Activated T-helper 1 cell treated with anti-CD3 and anti-CD28 coated beads, Interleukin-12 subunit alpha, Interleukin-12 subunit beta, Interleukin-2, Interleukin-4 antibody, amounts not matched to agents 30 ng/mL and 10 ng/mL and 1 ng/mL, durations not matched to agents 14 hours and 24 hours and 36 hours (primary cell): ENCODE data around the gene RNPS1. TPM values are rescaled to one million over a fixed set of nuclear protein-coding genes. Genes with fewer than 3 reads are reported as not detected.
"Not testable (repeated sequence)": the region's sequence is repeated elsewhere in the genome, so short reads cannot be mapped to it uniquely, and the experiment has no call there.

ENCODE experiments used
- DNase-seq: peaks from one replicate; pipeline ENCODE4 v3.0.0; 2021; ENCODE audit warnings: low spot score
- H3K27ac Mint-ChIP-seq: one replicate; pipeline ENCODE4 v1.8.0; 2021; ENCODE audit warnings: mild to moderate bottlenecking, mixed read lengths
- H3K27me3 Mint-ChIP-seq: one replicate; pipeline ENCODE4 v1.8.0; 2022; ENCODE audit warnings: mild to moderate bottlenecking, moderate library complexity, mixed read lengths; ENCODE audit not compliant: insufficient read depth
- H3K36me3 Mint-ChIP-seq: one replicate; pipeline ENCODE4 v1.8.0; 2021; ENCODE audit warnings: low read depth, mixed read lengths
- H3K4me1 Mint-ChIP-seq: one replicate; pipeline ENCODE4 v1.8.0; 2021; ENCODE audit warnings: low read depth, mixed read lengths
- H3K4me3 Mint-ChIP-seq: one replicate; pipeline ENCODE4 v1.8.0; 2021; ENCODE audit warnings: mild to moderate bottlenecking, moderate library complexity, mixed read lengths
- H3K9me3 Mint-ChIP-seq: one replicate; pipeline ENCODE4 v1.8.0; 2021; ENCODE audit warnings: mixed read lengths
- intact Hi-C: fragments of 100-400 bp; cut with micrococcal nuclease; formaldehyde crosslinking; loops from one replicate; pipeline ENCODE4 v1.15.1; 2024
- total RNA-seq: library from RNA; stranded (reverse); gene quantifications from 2 replicates; pipeline ENCODE4 v1.2.3, GENCODE V29; 2022

The RNPS1 gene
- total RNA-seq, 1 donor from 2014 or later: 398 TPM

DNA sequence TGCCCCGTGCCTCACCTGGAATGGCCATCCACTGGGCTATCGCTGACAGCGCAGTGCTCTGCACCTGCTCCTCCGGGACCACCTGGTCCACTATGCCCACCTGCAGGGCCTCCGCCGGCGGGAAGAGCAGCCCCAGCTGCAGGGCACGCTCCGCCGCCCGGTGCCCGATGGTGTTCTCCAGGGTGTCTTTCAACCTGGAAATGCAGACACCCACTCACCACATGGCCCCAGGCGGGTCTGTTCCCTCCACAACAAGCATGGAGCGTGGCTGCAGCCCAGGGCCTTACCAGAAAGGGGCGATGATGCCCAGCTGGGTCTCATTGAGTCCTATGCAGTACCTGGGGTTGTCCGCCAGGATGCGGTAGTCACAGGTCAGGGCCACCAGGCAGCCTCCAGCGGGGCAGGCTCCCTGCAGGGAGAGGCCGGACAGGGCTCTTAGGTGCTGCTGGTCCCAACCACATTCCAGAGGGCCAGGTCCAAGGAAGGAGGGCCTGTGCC is 24.8 kb downstream of the RNPS1 start:
- H3K27ac Mint-ChIP-seq: no peak overlapping the region
- no peaks in the 10 kb centered on the region for H3K4me1 Mint-ChIP-seq
- no peaks in the 10 kb centered on the region for H3K9me3 Mint-ChIP-seq
- DNase-seq: no peak
- no peaks in the 10 kb centered on the region for H3K27me3 Mint-ChIP-seq
- H3K4me3 Mint-ChIP-seq: no peak overlapping the region
- H3K36me3 Mint-ChIP-seq: peaks cover 8% of the 10 kb centered on the region
- intact Hi-C loops: no loop called here

DNA sequence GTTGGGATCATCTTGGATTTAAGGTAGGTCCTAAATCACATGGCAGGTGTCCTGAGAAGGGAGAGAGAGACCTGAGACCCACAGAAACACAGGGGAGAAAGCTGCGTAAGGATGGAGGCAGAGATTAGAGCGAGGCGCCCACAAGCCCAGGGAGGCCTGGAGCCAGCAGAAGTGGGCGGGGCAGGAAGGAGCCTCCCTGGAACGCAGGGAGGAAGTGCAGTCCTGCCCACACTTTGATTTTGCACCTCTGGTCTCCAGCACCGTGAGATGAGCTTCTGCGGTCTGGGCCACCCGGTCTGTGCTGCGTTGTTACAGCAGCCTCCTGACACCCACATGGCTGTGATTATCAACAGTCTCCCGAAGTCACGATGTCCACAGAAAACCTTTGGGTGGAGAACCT is 25.3 kb downstream of the RNPS1 start:
- Mint-ChIP-seq H3K27me3 (no peaks in the 10 kb centered on the region), H3K4me1 (no peaks in the 10 kb centered on the region)
- DNase-seq: no peak

DNA sequence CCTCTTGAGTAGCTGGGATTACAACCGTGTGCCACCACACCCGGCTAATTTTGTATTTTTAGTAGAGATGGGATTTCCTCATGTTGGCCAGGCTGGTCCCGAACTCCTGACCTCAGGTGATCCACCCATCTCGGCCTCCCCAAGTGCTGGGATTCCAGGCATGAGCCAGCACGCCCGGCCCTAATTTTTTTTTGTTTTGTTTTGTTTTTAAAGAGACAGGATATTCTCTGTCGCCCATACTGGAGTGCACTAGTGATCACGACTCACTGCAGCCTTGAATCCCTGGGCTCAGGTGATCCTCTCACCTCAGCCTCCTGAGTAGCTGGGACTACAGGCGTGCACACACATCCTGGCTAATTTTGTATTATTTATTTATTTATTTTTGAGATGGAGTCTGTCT is 27.6 kb downstream of the RNPS1 start:
- H3K4me1 Mint-ChIP-seq, H3K36me3 Mint-ChIP-seq, H3K27ac Mint-ChIP-seq, intact Hi-C loops, H3K9me3 Mint-ChIP-seq, DNase-seq, H3K4me3 Mint-ChIP-seq, H3K27me3 Mint-ChIP-seq: not testable (repeated sequence)

More for the DNA sequence above, 25.3 kb downstream of the RNPS1 start:
- Mint-ChIP-seq H3K27ac (no peak overlapping the region), H3K36me3 (peaks cover 8% of the 10 kb centered on the region), H3K9me3 (no peaks in the 10 kb centered on the region), H3K4me3 (no peak overlapping the region)
- intact Hi-C loops: no loop called here

DNA sequence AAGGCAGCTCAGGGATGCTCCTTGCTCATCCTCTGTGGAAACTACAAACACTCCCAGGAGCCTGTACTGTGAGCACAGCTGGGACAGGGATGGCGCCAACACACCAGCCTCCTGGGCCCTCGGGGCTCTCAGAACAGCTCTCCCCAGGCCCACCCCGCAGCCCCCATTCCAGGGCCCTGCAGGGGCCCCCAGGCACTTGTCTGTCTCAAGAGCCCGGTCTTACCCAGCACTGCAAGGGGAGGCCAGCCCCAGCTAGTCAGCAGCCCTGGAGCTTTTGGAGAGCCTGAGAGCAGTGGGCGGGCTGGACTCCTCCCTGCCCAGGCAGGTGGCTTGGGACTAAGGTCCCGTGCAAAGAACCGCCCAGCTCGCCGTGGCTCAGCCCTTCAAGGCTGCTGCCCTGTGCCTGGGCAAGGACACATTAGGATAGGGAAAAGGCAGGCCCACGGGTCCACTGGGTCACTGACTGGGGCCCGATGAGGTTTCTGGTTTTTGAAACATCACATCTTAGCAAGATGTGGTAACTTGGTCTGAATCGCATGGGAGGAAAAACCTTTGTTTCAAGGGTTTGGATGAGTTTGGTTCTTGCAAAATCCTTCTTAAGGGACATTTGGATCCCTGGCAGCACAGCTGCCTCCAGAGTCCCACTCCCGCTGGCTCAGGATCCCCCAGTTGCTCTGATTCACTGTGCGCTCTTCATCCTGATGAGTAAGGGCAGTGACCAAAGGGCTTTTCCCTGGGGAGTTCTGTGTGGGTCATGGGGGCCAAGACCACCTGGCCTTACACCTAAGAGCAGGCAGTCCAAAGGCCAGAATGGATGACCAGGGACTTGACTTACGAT is 28.9 kb downstream of the RNPS1 start:
- peaks cover 2% of the 10 kb centered on the region for H3K27me3 Mint-ChIP-seq
- peaks cover 7% of the 10 kb centered on the region for H3K36me3 Mint-ChIP-seq
- no peaks in the 10 kb centered on the region for H3K4me1 Mint-ChIP-seq
- H3K9me3 Mint-ChIP-seq: no peaks in the 10 kb centered on the region
- no peak for DNase-seq
- no peak overlapping the region for H3K27ac Mint-ChIP-seq
- intact Hi-C loops: no loop called here
- no peak overlapping the region for H3K4me3 Mint-ChIP-seq

DNA sequence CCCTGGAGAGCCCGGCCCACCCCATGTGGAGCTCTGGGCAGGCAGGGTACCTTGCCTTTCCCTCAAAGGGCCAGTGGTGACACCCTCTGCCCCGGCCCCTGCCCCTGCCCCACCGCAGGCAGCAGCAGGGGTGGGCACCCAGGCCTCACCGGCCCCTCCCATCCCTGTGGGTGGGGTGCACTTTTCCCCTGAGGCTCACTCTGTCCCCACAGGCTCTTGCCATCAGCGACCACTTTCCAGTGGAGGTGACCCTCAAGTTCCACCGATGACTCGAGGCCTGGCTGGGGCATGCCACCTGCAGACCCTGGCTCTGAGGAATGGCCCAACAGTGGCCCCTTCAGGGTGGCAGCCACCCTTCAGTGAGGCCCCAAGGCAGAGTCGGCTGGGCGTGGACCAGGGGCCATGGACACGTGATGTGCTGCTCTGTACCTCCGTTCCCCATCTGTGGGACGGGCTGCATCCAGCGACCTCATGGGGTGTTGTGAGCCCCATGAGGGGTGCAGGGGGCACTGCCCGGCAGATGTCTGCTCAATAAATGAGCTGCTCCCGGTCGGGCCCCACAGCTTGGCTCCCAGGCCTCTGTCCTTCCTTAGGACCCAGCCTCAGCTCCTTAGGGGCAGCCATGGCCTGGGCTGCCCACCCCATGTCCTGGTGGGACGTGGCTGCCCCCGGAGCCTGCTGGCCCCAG is 29.6 kb downstream of the RNPS1 start:
- Mint-ChIP-seq H3K27ac (no peak overlapping the region), H3K9me3 (no peaks in the 10 kb centered on the region), H3K4me3 (no peak overlapping the region), H3K36me3 (peaks cover 7% of the 10 kb centered on the region), H3K27me3 (peaks cover 2% of the 10 kb centered on the region), H3K4me1 (no peaks in the 10 kb centered on the region)
- intact Hi-C loops: no loop called here
- DNase-seq: no peak

DNA sequence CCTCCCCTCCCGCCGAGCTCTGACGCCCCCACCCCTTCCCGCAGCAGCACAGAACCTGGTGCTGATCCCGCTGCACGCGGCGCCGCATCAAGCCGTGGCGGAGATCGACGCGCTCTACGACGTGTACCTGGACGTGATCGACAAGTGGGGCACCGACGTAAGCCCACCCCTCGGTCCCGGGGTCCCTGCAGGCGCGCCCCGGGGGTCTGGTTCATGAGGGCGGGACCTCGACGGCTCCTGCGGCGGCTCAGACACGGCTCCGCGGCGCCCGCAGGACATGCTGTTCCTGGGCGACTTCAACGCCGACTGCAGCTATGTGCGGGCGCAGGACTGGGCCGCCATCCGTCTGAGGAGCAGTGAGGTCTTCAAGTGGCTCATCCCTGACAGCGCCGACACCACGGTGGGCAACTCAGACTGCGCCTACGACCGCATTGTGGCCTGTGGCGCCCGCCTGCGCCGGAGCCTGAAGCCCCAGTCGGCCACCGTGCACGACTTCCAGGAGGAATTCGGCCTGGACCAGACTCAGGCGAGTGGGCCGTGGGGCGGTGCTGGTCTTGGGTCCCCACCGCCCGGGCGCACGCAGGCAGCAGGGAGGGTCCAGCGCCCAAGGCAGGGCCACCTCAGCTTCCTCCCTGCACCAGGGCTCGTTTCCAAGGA is 30.3 kb downstream of the RNPS1 start:
- DNase-seq: no peak
- Mint-ChIP-seq H3K9me3 (no peaks in the 10 kb centered on the region), H3K27me3 (peaks cover 2% of the 10 kb centered on the region), H3K4me1 (no peaks in the 10 kb centered on the region), H3K4me3 (no peak overlapping the region), H3K36me3 (peaks cover 7% of the 10 kb centered on the region), H3K27ac (no peak overlapping the region)
- intact Hi-C loops: no loop called here

DNA sequence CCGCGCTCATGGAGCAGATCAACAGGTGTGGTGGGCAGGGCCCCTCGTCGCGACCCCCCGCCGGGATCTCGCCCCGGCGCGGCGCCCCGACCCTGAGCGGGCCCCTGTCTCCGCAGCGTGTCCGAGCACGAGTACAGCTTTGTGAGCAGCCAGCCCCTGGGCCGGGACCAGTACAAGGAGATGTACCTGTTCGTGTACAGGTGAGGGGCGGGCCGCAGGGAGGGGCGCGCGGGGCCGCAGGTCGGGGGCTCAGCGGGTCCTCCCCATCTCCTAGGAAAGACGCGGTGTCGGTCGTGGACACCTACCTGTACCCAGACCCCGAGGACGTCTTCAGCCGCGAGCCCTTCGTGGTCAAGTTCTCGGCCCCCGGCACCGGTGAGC is 30.8 kb downstream of the RNPS1 start:
- H3K9me3 Mint-ChIP-seq: no peaks in the 10 kb centered on the region
- H3K4me1 Mint-ChIP-seq: no peaks in the 10 kb centered on the region
- no peak overlapping the region for H3K27ac Mint-ChIP-seq
- peaks cover 5% of the 10 kb centered on the region for H3K36me3 Mint-ChIP-seq
- no peak for DNase-seq
- H3K27me3 Mint-ChIP-seq: peaks cover 2% of the 10 kb centered on the region
- no peak overlapping the region for H3K4me3 Mint-ChIP-seq
- intact Hi-C loops: no loop called here

DNA sequence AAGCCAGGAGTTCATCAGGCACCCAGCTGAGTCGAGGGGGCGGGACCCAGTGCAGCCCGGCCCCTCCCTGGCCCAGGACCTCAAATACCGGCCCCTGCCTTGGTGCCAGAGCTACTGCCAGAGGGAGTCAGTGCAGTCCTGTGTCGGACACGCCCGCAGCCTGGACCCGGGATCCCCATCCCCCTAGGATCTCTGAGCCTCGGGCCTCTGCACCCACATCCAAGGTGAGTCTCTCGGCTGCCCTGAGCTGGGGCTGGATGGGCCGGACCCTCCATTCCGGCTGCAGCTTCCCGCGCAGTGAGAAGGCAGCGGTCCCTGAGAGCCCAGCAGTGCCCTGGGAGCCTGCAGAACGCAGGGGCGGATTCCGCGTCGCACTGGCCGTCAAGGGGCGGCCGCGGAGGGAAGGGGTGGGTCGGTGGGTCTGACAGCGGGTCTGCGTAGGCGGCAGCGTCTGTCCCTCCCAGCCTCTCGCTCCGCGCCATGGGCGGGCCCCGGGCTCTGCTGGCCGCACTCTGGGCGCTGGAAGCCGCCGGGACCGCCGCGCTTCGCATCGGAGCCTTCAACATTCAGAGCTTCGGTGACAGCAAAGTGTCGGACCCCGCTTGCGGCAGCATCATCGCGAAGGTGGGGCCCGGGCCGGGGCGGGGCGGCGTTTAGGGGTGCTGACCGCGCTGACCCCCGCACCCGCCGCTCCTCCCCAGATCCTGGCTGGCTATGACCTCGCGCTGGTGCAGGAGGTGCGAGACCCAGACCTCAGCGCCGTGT is 31.4 kb downstream of the RNPS1 start, which contains the start of gene DNASE1L2:
Gene DNASE1L2, plus strand, starts transcription at position 108 of the 765 bp plus-strand sequence. Its CDS starts 373 bp downstream, at position 481.
- Mint-ChIP-seq H3K27ac (no peak within 1 kb of the TSS), H3K36me3 (peaks cover 5% of the 10 kb centered on the region), H3K4me1 (no peaks in the 10 kb centered on the region), H3K4me3 (no peak within 1 kb of the TSS), H3K9me3 (no peaks in the 10 kb centered on the region), H3K27me3 (peaks cover 2% of the 10 kb centered on the region)
- intact Hi-C loops: no loop called here
- no peak for DNase-seq

DNA sequence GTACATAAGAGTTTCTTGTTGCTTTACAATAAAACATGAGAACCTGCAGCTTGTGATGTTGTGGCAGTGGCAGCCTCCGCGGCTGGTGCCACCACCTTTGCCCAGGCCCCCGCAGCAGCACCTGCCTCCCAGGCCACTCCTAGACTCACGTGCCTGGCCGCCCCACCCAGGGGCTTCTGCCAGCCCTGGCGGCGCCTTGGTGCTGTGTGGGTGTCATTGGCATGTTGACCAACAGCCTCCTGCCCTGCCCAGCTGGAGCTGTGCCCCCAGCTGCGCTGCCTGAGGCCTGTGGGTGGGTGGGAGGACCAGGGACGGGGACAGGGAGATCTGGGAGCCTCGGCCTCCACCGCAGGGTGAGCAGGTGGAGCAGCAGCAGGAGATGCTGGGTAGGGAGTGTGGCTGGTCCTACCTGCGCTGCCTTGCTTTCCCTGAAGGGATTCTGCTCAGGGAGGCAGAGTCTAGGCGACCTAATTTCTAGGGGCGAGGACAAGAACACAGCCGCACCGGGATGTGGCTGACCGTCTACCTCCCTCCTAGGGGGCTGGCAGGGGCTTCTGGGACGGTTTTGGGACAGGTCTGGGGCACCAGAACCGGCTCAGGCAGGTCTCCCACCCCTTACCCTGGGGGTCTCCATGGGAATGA is 32.1 kb downstream of the RNPS1 start:
- DNase-seq: no peak
- peaks cover 5% of the 10 kb centered on the region for H3K36me3 Mint-ChIP-seq
- H3K27me3 Mint-ChIP-seq: peaks cover 2% of the 10 kb centered on the region
- H3K4me1 Mint-ChIP-seq: no peaks in the 10 kb centered on the region
- no peaks in the 10 kb centered on the region for H3K9me3 Mint-ChIP-seq
- H3K4me3 Mint-ChIP-seq: no peak overlapping the region
- intact Hi-C loops: no loop called here
- H3K27ac Mint-ChIP-seq: no peak overlapping the region

DNA sequence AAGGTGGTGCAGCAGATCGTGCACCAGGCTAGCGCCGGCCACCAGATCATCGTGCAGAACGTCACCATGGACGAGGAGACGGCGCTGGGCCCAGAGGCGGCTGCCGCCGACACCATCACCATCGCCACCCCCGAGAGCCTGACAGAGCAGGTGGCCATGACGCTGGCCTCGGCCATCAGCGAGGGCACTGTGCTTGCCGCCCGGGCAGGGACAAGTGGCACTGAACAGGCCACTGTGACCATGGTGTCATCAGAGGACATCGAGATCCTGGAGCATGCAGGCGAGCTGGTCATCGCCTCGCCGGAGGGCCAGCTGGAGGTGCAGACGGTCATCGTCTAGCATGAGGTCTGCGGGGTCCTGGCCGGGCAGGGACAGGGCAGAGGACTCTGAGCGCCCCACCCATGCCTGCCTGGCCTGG is 32.7 kb downstream of the RNPS1 start:
- DNase-seq: no peak
- intact Hi-C loops: no loop called here
- Mint-ChIP-seq H3K27ac (no peak overlapping the region), H3K4me1 (no peaks in the 10 kb centered on the region), H3K9me3 (no peaks in the 10 kb centered on the region), H3K4me3 (no peak overlapping the region), H3K36me3 (peaks cover 5% of the 10 kb centered on the region), H3K27me3 (peaks cover 2% of the 10 kb centered on the region)

DNA sequence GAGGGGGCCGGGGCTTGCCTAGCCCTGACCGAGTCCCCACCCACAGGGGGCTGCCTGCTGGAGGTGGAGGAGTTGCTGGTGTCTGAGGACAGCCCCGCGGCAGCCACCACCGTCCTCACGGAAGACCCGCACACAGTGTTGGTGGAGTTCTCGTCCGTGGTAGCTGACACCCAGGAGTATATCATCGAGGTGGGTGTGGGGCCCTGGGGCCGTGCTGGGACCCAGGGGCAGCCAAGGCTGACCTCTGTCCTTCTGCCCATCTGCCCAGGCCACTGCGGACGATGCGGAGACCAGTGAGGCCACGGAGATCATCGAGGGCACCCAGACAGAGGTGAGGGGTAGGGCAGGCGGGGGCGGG is 33.1 kb downstream of the RNPS1 start:
- intact Hi-C loops: no loop called here
- no peak overlapping the region for H3K27ac Mint-ChIP-seq
- peaks cover 8% of the 10 kb centered on the region for H3K36me3 Mint-ChIP-seq
- H3K27me3 Mint-ChIP-seq: peaks cover 2% of the 10 kb centered on the region
- H3K4me3 Mint-ChIP-seq: no peak overlapping the region
- H3K9me3 Mint-ChIP-seq: no peaks in the 10 kb centered on the region
- H3K4me1 Mint-ChIP-seq: no peaks in the 10 kb centered on the region
- no peak for DNase-seq
